ENCODE results near the gene ERF.

GRCh38 chr19:42303101-42303464 lies 48.2 kb upstream of the ERF start:
- TF ChIP-seq CTCF (IDR thresholded peaks at IDR 0.05) (no peak), EZH2 (IDR thresholded peaks at IDR 0.05) (no peak)
